Coronary artery (tissue), 2 donors: ENCODE measurements around the gene RADIL.

Source experiments
- DNase-seq: peaks from one replicate; pipeline ENCODE4 v3.0.0-alpha.2; 2017; ENCODE audit warnings: low spot score
- H3K27ac ChIP-seq, 2 donors: fragments of 200-600 bp; sonication (generic); one replicate each; pipeline ENCODE4 v1.5.1; 2016 to 2019
- H3K4me3 ChIP-seq: fragments of 200-600 bp; sonication (generic); 2 replicates; pipeline ENCODE4 v1.5.1; 2016; ENCODE audit warnings: mild to moderate bottlenecking, moderate library complexity
- TF ChIP-seq, protein P1 (sequence below): fragments of 200-600 bp; sonication (generic); IDR thresholded peaks from one replicate; pipeline ENCODE4 v1.5.1; 2019; ENCODE audit warnings: antibody characterized with exemption

Gene RADIL

DNA sequence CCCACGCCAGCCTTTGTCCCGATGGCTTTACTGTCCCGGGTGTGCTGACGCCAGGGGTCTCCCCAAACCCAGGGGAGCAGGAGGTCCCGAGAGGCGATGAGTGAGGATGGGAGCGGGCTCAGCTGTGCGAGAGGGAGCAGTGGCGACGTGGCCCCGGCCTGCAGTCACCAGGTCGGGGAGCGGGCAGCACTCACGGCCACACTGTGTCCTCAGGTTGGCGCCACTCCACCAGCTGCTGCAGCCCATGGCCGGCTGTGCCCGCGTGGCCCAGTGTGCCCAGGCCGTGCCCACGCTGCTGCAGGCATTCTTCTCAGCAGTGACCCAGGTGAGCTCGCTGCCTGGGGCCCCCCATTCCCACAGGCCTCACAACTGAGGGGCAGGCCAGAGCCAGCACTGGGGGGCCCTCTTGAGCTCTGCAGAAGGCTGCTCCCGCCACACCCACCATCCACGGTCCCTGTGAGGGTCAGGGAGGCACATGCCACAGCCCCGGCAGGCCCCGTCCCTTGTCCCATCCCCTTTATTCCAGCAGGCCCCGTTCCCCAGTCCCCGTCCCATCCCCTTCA, 94.8 kb downstream of the RADIL start:
- Histone ChIP-seq H3K4me3 (no peak overlapping the region), H3K27ac (no peak overlapping the region)
- DNase-seq: no peak
- TF ChIP-seq, protein P1, sequence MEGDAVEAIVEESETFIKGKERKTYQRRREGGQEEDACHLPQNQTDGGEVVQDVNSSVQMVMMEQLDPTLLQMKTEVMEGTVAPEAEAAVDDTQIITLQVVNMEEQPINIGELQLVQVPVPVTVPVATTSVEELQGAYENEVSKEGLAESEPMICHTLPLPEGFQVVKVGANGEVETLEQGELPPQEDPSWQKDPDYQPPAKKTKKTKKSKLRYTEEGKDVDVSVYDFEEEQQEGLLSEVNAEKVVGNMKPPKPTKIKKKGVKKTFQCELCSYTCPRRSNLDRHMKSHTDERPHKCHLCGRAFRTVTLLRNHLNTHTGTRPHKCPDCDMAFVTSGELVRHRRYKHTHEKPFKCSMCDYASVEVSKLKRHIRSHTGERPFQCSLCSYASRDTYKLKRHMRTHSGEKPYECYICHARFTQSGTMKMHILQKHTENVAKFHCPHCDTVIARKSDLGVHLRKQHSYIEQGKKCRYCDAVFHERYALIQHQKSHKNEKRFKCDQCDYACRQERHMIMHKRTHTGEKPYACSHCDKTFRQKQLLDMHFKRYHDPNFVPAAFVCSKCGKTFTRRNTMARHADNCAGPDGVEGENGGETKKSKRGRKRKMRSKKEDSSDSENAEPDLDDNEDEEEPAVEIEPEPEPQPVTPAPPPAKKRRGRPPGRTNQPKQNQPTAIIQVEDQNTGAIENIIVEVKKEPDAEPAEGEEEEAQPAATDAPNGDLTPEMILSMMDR: no peak

DNA sequence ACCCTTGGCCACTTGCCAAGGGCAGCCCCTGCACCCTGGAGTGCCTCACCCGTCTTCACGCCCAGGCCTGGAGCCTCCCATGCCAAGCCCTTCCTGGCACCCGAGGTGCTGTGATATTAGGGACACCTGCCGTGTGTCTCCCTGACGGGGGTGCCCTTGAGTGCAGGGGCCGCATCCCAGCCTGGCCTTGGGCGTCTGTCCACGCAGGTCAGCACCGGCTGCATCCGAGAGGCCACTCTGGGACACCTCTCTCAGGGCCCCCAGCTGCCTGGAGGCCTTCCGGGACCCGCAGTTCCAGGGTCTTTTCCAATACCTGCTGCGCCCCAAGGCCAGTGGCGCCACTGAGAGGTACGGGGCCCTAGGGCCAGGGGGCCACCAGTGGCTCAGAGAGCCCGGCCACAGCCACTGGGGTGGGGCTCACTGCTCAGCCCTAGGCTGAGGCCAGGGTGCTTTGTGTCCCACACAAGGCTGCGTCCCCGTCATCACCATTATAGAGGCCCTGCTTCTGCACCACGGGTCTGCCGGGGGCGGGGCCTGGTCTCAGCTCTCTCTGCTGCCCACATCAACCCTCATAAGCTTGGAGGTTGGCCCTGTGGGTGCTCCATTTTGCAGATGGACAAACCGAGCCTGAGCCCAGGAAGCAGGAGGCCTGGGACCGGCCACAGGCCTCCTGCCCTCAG, 95.4 kb downstream of the RADIL start:
- no peak for DNase-seq
- TF ChIP-seq, protein P1: no peak
- Histone ChIP-seq H3K4me3 (no peak overlapping the region), H3K27ac (no peak overlapping the region)

DNA sequence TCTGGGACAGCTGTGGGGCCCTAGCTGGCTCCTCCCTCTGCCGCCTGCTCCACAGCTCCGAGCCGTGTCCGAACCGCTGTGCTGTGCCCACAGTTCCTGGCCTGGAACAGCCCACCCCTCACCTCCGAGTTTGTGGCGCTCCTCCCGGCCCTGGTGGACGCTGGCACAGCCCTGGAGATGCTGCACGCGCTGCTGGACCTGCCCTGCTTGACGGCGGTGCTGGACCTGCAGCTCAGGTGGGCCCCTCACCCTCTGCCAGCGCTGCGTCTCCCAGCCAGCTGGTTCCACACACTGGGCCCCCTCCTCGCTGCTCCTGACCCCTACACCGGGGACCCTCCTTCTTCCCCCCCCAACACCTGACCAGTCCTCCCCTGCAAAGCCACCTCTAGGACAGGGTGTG, 96.0 kb downstream of the RADIL start:
- Histone ChIP-seq H3K4me3 (no peak overlapping the region), H3K27ac (no peak overlapping the region)
- TF ChIP-seq, protein P1: no peak
- DNase-seq: no peak

DNA sequence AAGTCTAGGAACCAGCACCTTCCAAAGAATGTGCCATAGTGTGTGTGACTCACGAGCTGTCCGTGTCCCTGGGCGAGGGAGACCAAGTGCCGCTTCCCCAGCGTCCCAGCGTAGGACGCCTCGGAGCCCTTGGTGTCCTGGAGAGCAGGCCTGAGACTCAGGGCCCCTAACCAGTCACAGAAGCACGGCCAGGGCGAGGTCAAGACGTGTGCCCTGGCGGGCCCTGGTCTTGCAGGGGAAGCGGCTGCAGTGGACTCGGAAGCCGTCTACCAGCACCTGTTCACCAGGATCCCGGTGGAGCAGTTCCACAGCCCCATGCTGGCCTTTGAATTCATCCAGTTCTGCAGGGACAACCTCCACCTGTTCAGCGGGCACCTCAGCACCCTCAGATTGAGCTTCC, 97.5 kb downstream of the RADIL start:
- TF ChIP-seq, protein P1: no peak
- no peak for DNase-seq
- H3K4me3 ChIP-seq: no peak overlapping the region
- H3K27ac ChIP-seq: no peak overlapping the region

DNA sequence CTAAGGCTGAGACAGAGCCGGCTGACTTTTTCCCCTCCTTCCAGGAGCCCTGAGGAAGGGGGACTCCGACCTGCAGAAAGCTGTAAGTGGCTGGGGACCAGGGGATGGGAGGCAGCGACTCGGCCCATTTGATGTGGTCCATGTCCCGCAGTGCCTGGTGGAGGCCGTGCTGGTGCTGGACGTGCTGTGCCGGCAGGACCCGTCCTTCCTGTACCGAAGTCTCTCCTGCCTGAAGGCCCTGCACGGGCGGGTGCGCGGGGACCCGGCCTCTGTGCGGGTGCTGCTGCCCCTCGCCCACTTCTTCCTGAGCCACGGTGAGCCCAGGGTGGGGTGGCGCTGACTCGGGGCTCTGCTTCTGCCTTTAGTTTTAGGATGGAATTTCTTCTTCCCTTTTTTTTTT, 98.1 kb downstream of the RADIL start:
- TF ChIP-seq, protein P1: no peak
- H3K4me3 ChIP-seq: no peak overlapping the region
- no peak for DNase-seq
- H3K27ac ChIP-seq: no peak overlapping the region

DNA sequence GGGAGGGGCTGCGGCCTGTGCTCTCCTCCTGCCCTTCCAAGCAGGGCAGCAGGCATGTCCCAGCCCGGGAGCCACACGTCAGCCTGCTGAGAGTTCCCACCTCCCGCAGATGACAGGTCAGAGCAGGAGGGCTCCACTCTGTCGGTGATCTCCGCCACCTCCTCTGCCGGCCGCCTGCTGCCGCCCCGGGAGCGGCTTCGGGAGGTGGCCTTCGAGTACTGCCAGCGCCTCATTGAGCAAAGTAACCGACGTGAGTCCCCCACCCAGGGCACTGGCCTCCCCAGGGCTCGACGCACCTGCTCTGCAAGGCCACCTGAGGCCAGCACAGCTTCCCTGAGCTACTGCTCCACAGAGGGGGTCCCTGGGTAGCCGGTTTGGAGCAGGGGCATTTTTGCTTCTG, 98.7 kb downstream of the RADIL start:
- Histone ChIP-seq H3K4me3 (no peak overlapping the region), H3K27ac (no peak overlapping the region)
- TF ChIP-seq, protein P1: no peak
- no peak for DNase-seq

DNA sequence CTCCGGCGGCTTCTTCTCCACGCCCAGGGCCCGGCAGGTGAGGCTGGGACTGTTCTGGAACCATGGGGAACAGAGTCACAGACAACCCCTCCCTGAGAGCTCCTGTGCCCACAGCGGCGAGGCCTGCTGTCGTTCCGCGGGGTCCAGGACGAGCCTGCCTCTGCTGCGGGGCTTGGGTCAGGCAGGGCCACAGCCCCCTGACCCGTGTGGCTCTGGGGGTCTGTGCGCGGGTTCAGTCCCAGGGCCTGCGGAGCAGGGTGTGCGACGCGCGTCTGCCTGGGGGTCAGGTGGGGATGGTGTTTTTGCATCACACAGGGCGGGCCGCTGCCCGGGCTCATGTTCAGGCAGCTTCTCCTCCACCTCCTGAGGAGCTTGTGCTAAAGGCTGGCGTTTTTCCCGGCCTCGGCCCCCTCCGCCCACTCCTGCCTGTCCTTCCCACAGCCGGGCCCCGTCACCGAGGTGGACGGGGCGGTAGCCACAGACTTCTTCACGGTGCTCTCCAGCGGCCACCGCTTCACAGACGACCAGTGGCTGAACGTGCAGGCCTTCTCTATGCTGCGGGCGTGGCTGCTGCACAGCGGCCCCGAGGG, 99.7 kb downstream of the RADIL start:
- Histone ChIP-seq H3K4me3 (no peak overlapping the region), H3K27ac (no peak overlapping the region)
- TF ChIP-seq, protein P1: no peak
- DNase-seq: no peak
